Neuronal stem cell (in vitro differentiated cells): ENCODE measurements around the gene KCTD2.

Experiments used
- DNase-seq: peaks from one replicate; pipeline ENCODE4 v3.0.0-alpha.2; 2013; ENCODE audit warnings: low spot score
- H2AFZ ChIP-seq: one replicate; pipeline ENCODE4 v1.6.1; 2013; ENCODE audit warnings: mild to moderate bottlenecking, low read length, inconsistent platforms
- H2AK5ac ChIP-seq: 2 replicates; pipeline ENCODE4 v1.6.1; 2013; ENCODE audit warnings: low read depth, mild to moderate bottlenecking, inconsistent platforms, low read length, moderate library complexity, mixed read lengths
- H2BK120ac ChIP-seq: 2 replicates; pipeline ENCODE4 v1.6.1; 2013; ENCODE audit warnings: low read depth, mild to moderate bottlenecking, inconsistent platforms, low read length, moderate library complexity, mixed read lengths
- H2BK12ac ChIP-seq: one replicate; pipeline ENCODE4 v1.6.1; 2013; ENCODE audit warnings: low read length, inconsistent platforms
- H2BK15ac ChIP-seq: 2 replicates; pipeline ENCODE4 v1.6.1; 2013; ENCODE audit warnings: mild to moderate bottlenecking, low read length, inconsistent platforms, mixed read lengths
- H2BK5ac ChIP-seq: one replicate; pipeline ENCODE4 v1.6.1; 2013; ENCODE audit warnings: inconsistent platforms, mild to moderate bottlenecking, low read length, moderate library complexity
- H3K14ac ChIP-seq: one replicate; pipeline ENCODE4 v1.6.1; 2013; ENCODE audit warnings: low read length, inconsistent platforms
- H3K18ac ChIP-seq: 2 replicates; pipeline ENCODE4 v1.6.1; 2013; ENCODE audit warnings: low read length, inconsistent platforms
- H3K23ac ChIP-seq: 2 replicates; pipeline ENCODE4 v1.6.1; 2013; ENCODE audit warnings: low read depth, mild to moderate bottlenecking, mixed read lengths, low read length, inconsistent platforms; ENCODE audit not compliant: poor library complexity
- H3K27ac ChIP-seq: replicated peaks from 3 replicates; pipeline ENCODE4 v1.5.1; 2013; ENCODE audit warnings: low read length, inconsistent platforms
- H3K27me3 ChIP-seq, 3 experiments: 2 replicates each; pipeline ENCODE4 v1.6.1; 2013; ENCODE audit warnings: low read length in 3 of 3, mild to moderate bottlenecking in 2 of 3, inconsistent platforms in 1 of 3, low read depth in 1 of 3, mixed read lengths in 1 of 3, moderate library complexity in 1 of 3; ENCODE audit not compliant: control insufficient read depth in 3 of 3, insufficient read depth in 3 of 3
- H3K36me3 ChIP-seq, 2 donors: replicated peaks in 1 of 2; 2 replicates each; pipeline ENCODE4 v1.6.1; 2013; ENCODE audit warnings: low read length in 2 of 2; ENCODE audit not compliant: control insufficient read depth in 2 of 2, insufficient read depth in 2 of 2
- H3K4ac ChIP-seq: 2 replicates; pipeline ENCODE4 v1.6.1; 2013; ENCODE audit warnings: inconsistent platforms, mild to moderate bottlenecking, low read length, moderate library complexity
- H3K4me1 ChIP-seq, 2 donors: 1 replicate in 1 of 2; 2 replicates in 1 of 2; pipeline ENCODE4 v1.6.1; 2013; ENCODE audit warnings: low read length in 2 of 2, low read depth in 1 of 2; ENCODE audit not compliant: control insufficient read depth in 2 of 2, insufficient read depth in 1 of 2
- H3K4me2 ChIP-seq: one replicate; pipeline ENCODE4 v1.6.1; 2013; ENCODE audit warnings: mild to moderate bottlenecking, low read length, inconsistent platforms; ENCODE audit not compliant: insufficient read depth, poor library complexity, severe bottlenecking
- H3K4me3 ChIP-seq, 2 donors: 2 replicates each; pipeline ENCODE4 v1.5.1; 2013; ENCODE audit warnings: low read length in 2 of 2, mild to moderate bottlenecking in 2 of 2, inconsistent platforms in 1 of 2, moderate library complexity in 1 of 2
- H3K79me1 ChIP-seq: one replicate; pipeline ENCODE4 v1.6.1; 2013; ENCODE audit warnings: low read depth, mild to moderate bottlenecking, inconsistent platforms, low read length, moderate library complexity
- H3K9ac ChIP-seq: one replicate; pipeline ENCODE4 v1.6.1; 2013; ENCODE audit warnings: mild to moderate bottlenecking, low read depth, low read length, inconsistent platforms; ENCODE audit not compliant: poor library complexity
- H3K9me3 ChIP-seq, 2 donors: replicated peaks in 1 of 2; 2 replicates each; pipeline versions ENCODE3 to v1.6.1; 2013; ENCODE audit warnings: low read length in 2 of 2, mild to moderate bottlenecking in 2 of 2, inconsistent platforms in 1 of 2, low read depth in 1 of 2, mixed read lengths in 1 of 2, moderate library complexity in 1 of 2; ENCODE audit not compliant: control insufficient read depth in 2 of 2, insufficient read depth in 1 of 2
- H4K8ac ChIP-seq: one replicate; pipeline ENCODE4 v1.6.1; 2013; ENCODE audit warnings: low read depth, mild to moderate bottlenecking, inconsistent platforms, low read length, moderate library complexity
- H4K91ac ChIP-seq: one replicate; pipeline ENCODE4 v1.6.1; 2013; ENCODE audit warnings: low read length, low read depth, mild to moderate bottlenecking, inconsistent platforms; ENCODE audit not compliant: poor library complexity
- WGBS, 2 donors: extraction: QIAGEN DNeasy Blood & Tissue Kit; methylation state at CpG; one replicate each; pipeline ENCODE4 v1.1.7; 2013; ENCODE audit warnings: missing lambda C conversion rate in 2 of 2, mixed read lengths in 1 of 2; ENCODE audit not compliant: insufficient read length in 2 of 2, insufficient replicate concordance in 1 of 2; ENCODE audit errors: extremely low coverage in 2 of 2; 5-methylcytosine and 5-hydroxymethylcytosine counted together

The KCTD2 gene

GRCh38 chr17:75064040-75064439, 17.0 kb downstream of the KCTD2 start:
- Histone ChIP-seq H2BK5ac (no peak overlapping the region), H3K14ac (no peak overlapping the region), H3K79me1 (no peaks in the 10 kb centered on the region), H4K91ac (no peak overlapping the region), H3K27me3 (no peaks in the 10 kb centered on the region), H2BK12ac (no peak overlapping the region), H2AK5ac (no peak overlapping the region), H3K23ac (no peak overlapping the region), H3K9me3 (no peaks in the 10 kb centered on the region), H2AFZ (no peak overlapping the region), H3K36me3 (peaks cover 44 to 66% of the 10 kb centered on the region in 2 donors), H3K4me3 (no peak overlapping the region), H3K4me1 (no peaks in the 10 kb centered on the region), H3K4ac (no peak overlapping the region), H4K8ac (no peak overlapping the region), H3K18ac (no peak overlapping the region), H2BK120ac (no peak overlapping the region), H2BK15ac (no peak overlapping the region), H3K9ac (no peak overlapping the region), H3K4me2 (no peak overlapping the region), H3K27ac (no peak overlapping the region)
- no peak for DNase-seq
- no CpG with 5 or more reads among the region's 11 CpGs for WGBS, 2 donors

- no peak overlapping the region for H3K9ac ChIP-seq
- no peak overlapping the region for H2BK12ac ChIP-seq
- no peak overlapping the region for H2AFZ ChIP-seq
- no peak overlapping the region for H3K4me3 ChIP-seq
- no peak overlapping the region for H3K27ac ChIP-seq
- no peaks in the 10 kb centered on the region for H3K4me1 ChIP-seq
- H3K23ac ChIP-seq = no peak overlapping the region
- DNase-seq = no peak
- no peak overlapping the region for H2BK120ac ChIP-seq
- no peak overlapping the region for H2AK5ac ChIP-seq
- H3K79me1 ChIP-seq = no peaks in the 10 kb centered on the region
- no CpG with 5 or more reads among the region's 8 CpGs for WGBS, 2 donors
- H3K4me2 ChIP-seq = no peak overlapping the region
- H3K9me3 ChIP-seq = no peaks in the 10 kb centered on the region
- no peak overlapping the region for H4K91ac ChIP-seq
- H2BK5ac ChIP-seq = no peak overlapping the region
- H3K14ac ChIP-seq = no peak overlapping the region
- H3K4ac ChIP-seq = no peak overlapping the region
- peaks cover 42 to 62% of the 10 kb centered on the region in 2 donors for H3K36me3 ChIP-seq
- H2BK15ac ChIP-seq = no peak overlapping the region
- no peak overlapping the region for H4K8ac ChIP-seq
- H3K18ac ChIP-seq = no peak overlapping the region
- H3K27me3 ChIP-seq = no peaks in the 10 kb centered on the region
These were observed 17.4 kb downstream of the KCTD2 start for GRCh38 chr17:75064460-75064859.

GRCh38 chr17:75064867-75065561, 18.0 kb downstream of the KCTD2 start:
- Histone ChIP-seq H2AK5ac (no peak overlapping the region), H3K9me3 (no peaks in the 10 kb centered on the region), H2BK12ac (no peak overlapping the region), H3K14ac (no peak overlapping the region), H3K27me3 (no peaks in the 10 kb centered on the region), H2BK15ac (no peak overlapping the region), H3K18ac (no peak overlapping the region), H4K8ac (no peak overlapping the region), H2BK5ac (no peak overlapping the region), H3K4ac (no peak overlapping the region), H4K91ac (no peak overlapping the region), H3K4me3 (no peak overlapping the region), H3K27ac (no peak overlapping the region), H3K79me1 (no peaks in the 10 kb centered on the region), H3K4me1 (no peaks in the 10 kb centered on the region), H3K23ac (peak overlapping the region; percentile 9), H2AFZ (no peak overlapping the region), H3K9ac (no peak overlapping the region), H3K4me2 (no peak overlapping the region), H3K36me3 (peaks cover 37 to 56% of the 10 kb centered on the region in 2 donors), H2BK120ac (no peak overlapping the region)
- no CpG with 5 or more reads among the region's 18 CpGs for WGBS, 2 donors
- DNase-seq = no peak

- peaks cover 36 to 50% of the 10 kb centered on the region in 2 donors for H3K36me3 ChIP-seq
- H2AK5ac ChIP-seq = no peak overlapping the region
- no peak overlapping the region for H3K18ac ChIP-seq
- no peak for DNase-seq
- H3K9me3 ChIP-seq = no peaks in the 10 kb centered on the region
- H3K4me1 ChIP-seq = no peaks in the 10 kb centered on the region
- H2BK12ac ChIP-seq = no peak overlapping the region
- no peak overlapping the region for H2BK5ac ChIP-seq
- H2AFZ ChIP-seq = no peak overlapping the region
- H2BK15ac ChIP-seq = no peak overlapping the region
- no peak overlapping the region for H4K91ac ChIP-seq
- no peak overlapping the region for H2BK120ac ChIP-seq
- no peak overlapping the region for H4K8ac ChIP-seq
- no peak overlapping the region for H3K4me3 ChIP-seq
- WGBS, 2 donors = no CpG with 5 or more reads among the region's 6 CpGs
- H3K79me1 ChIP-seq = no peaks in the 10 kb centered on the region
- H3K27ac ChIP-seq = no peak overlapping the region
- H3K27me3 ChIP-seq = no peaks in the 10 kb centered on the region
- peak overlapping the region; percentile 9 for H3K23ac ChIP-seq
- H3K4me2 ChIP-seq = no peak overlapping the region
- no peak overlapping the region for H3K9ac ChIP-seq
- H3K4ac ChIP-seq = no peak overlapping the region
- no peak overlapping the region for H3K14ac ChIP-seq
These were observed 18.6 kb downstream of the KCTD2 start for GRCh38 chr17:75065562-75066151.
